GM20000 (cell line): Measurements from ENCODE around the gene FAP.

Experiments used
- DNase-seq: peaks from one replicate; pipeline ENCODE4 v3.0.0; 2012; ENCODE audit warnings: low spot score
- CTCF ChIP-seq: IDR thresholded peaks from 2 replicates; pipeline ENCODE4 v1.5.1; 2012; ENCODE audit warnings: mild to moderate bottlenecking, control low read depth; ENCODE audit errors: extremely low read depth, missing control alignments

FAP gene

GRCh38 chr2:162174746-162175145, 68.5 kb downstream of the FAP start:
- no peak for TF ChIP-seq CTCF

GRCh38 chr2:162172802-162173370, 70.4 kb downstream of the FAP start:
- no peak for TF ChIP-seq CTCF
- no peak for DNase-seq

More at GRCh38 chr2:162174746-162175145, 68.5 kb downstream of the FAP start:
- no peak for DNase-seq

GRCh38 chr2:162166745-162167144, 76.5 kb downstream of the FAP start:
- TF ChIP-seq CTCF, result no peak
- no peak for DNase-seq

GRCh38 chr2:162166174-162166573, 77.1 kb downstream of the FAP start:
- TF ChIP-seq CTCF, result no peak
- DNase-seq, result no peak

- no peak for TF ChIP-seq CTCF
- DNase-seq, result no peak
Measured at GRCh38 chr2:162164802-162165201, 78.4 kb downstream of the FAP start.

GRCh38 chr2:162159446-162159845, 83.8 kb downstream of the FAP start:
- TF ChIP-seq CTCF, result no peak
- DNase-seq, result no peak

- DNase-seq, result no peak
- TF ChIP-seq CTCF, result no peak
Measured at GRCh38 chr2:162156149-162156548, 87.1 kb downstream of the FAP start.
